Subcutaneous adipose tissue (tissue), 4 donors: ENCODE results near the gene ITGB8. TPM values are rescaled to one million over a fixed set of nuclear protein-coding genes. Genes with fewer than 3 reads are reported as not detected.

Source experiments
- CTCF ChIP-seq: fragments of 450-650 bp; IDR thresholded peaks from one replicate; pipeline ENCODE4 v1.5.1; 2016; ENCODE audit warnings: low read depth, mild to moderate bottlenecking, control low read depth, antibody characterized with exemption, moderate library complexity
- total RNA-seq, 4 donors: library from RNA; depleted of rRNA; stranded (reverse); fragments of >200 nt; gene quantifications; one replicate each; pipeline ENCODE4 v1.1.0, GENCODE V29; 2016

ITGB8 gene
- total RNA-seq, 4 donors from 2014 or later: 0.57 to 7.5 (median 4.1) TPM

DNA sequence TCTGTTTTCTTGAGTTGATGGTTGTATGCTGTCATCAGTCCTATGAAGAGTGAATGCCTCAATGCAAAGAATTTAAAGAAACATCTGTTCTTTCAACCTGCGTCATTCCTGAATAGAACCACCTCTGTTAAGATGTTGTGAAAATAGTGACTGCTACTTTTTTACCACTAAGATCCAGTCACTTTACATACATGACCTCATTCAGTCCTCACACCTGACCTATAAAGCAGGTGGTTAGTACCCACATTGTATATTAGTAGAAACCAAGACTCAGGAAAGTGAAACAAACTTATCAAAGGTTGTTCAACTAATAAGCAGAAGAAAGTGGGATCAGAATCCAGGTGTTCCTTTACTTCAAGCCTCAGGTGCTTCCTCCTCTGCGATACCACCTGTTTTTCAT is 64.8 kb downstream of the ITGB8 start:
- no peak for TF ChIP-seq CTCF

DNA sequence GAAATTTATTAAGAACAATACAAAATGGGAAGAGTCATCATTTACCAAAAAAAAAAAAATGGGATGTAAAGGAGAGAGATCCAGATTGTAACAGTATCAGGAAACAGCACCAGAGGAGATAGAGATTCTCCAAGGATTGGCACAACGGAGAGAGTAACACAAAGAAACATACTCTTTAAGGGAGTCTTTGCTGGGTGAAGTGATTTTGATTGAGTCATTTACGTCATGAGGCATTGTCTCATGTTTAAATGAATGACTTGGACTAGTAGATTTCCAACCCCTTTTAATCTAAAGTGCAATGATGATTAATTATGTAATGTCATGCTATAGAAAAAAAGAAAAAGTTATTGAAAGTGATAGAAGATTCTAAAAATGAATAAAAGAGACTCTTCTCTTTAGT is 68.8 kb downstream of the ITGB8 start:
- no peak for TF ChIP-seq CTCF

GRCh38 chr7:20401861-20402746 is 71.4 kb downstream of the ITGB8 start:
- no peak for TF ChIP-seq CTCF

GRCh38 chr7:20402747-20403230 is 72.1 kb downstream of the ITGB8 start:
- TF ChIP-seq CTCF: no peak

- TF ChIP-seq CTCF: no peak
Measured at GRCh38 chr7:20403331-20403730, 72.6 kb downstream of the ITGB8 start.

DNA sequence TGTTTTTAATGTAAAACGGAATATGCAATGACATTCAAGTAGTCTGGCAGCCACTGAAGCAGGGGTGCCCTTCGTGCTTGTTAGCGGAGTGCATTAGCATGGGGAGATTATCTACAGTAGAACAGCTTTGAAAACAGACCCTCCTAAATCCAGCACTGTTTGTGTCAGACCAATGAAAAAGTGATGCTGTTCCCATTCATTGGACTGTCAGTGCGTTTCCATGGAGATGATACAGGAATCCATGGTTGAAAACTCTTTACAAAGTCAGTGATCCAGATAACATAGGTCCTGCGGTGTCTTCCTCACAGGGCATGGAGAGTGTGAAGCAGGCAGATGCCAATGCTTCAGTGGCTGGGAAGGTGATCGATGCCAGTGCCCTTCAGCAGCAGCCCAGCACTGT is 73.6 kb downstream of the ITGB8 start:
- TF ChIP-seq CTCF: no peak

DNA sequence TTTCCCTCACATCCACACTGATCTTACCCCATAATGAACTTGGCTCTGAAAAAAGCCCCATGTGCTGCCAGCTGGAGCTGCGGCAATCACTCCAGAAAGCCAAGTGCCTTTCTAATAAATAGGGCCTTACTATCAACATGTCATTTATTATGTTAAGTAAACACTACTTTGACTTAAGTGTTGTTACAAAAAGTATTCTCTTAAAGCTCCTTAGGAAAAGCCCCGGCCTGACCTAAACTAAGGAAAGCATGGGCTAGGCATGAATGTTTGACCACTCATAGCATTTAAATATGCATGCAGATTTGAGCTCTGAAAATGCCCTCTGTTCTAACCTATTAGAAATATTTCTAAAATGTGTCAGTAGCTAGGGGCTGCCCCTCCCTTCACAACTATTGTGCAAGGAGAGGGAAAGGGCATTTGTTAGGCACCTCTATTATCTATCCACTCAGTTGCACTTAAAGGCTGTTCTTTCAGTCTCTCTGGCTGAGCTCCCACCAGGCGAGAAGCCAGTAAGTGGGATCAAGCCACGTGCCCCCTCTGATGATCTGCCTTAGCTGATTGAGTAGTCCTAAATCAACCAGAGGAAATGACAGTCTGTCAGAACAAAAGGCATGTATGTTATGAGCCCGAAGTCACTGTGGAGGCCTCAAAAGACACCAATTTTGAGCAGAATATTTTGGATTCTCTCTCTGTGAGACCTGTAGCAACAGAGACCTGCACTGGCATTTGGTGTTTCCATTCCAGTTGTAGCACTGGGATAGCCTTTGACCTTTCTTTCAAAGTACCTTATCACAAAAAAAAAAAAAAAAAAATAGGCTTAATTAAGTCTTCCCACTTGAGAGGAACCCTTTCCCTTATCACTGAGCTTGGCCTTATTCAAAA is 77.1 kb downstream of the ITGB8 start:
- TF ChIP-seq CTCF: no peak
